ENCODE results near the gene OR52E5. TPM values are rescaled to one million over a fixed set of nuclear protein-coding genes. Genes with fewer than 3 reads are reported as not detected.

The OR52E5 gene
- total RNA-seq, 1 experiment from 2014 or later: not detected

GRCh38 chr11:5938603-5938965, 45.6 kb downstream of the OR52E5 start:
- H3K9me3 ChIP-seq (ENCODE audit: low read length): no peaks in the 10 kb centered on the region
- H3K27ac ChIP-seq (ENCODE audit: low read length): no peak overlapping the region
- H3K4me3 ChIP-seq (ENCODE audit: low read length): no peak overlapping the region
- no peaks in the 10 kb centered on the region for H3K9me2 ChIP-seq (replicated peaks; ENCODE audit: insufficient read depth, low read length)
- H2AFZ ChIP-seq (ENCODE audit: low read length): no peak overlapping the region
- no peaks in the 10 kb centered on the region for H3K79me2 ChIP-seq (ENCODE audit: low read length)
- no peaks in the 10 kb centered on the region for H3K27me3 ChIP-seq (ENCODE audit: low read length)
- no peak for DNase-seq
- H3K36me3 ChIP-seq (ENCODE audit: insufficient read depth, low read length): no peaks in the 10 kb centered on the region
- H3K4me2 ChIP-seq (ENCODE audit: low read depth, low read length, poor library complexity, severe bottlenecking): no peak overlapping the region
- no peaks in the 10 kb centered on the region for H4K20me1 ChIP-seq (ENCODE audit: insufficient read depth, low read depth, low read length)
- no peaks in the 10 kb centered on the region for H3K4me1 ChIP-seq (ENCODE audit: low read length)
- H3K9ac ChIP-seq (ENCODE audit: low read length): no peak overlapping the region

DNA sequence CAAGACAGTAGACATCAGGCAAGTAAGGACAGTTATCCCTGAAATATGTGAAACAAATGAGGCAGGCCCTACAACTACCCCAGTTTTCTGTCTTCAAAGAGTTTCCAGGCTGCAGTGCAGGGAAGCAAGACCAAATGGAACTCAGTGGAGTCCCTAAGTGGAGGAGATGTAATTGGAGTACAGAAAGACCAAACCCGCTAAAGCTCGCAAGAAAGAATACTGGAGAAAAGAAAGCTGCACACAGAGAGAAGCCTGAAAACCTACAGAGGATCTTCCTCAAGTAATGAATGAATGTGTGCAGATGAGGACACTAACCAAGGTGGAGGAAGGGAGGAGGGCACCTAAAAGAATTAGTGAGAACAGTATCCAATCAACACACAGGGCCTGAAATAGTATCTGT, 47.7 kb downstream of the OR52E5 start:
- H3K36me3 ChIP-seq (ENCODE audit: insufficient read depth, low read length): no peaks in the 10 kb centered on the region
- no peak overlapping the region for H3K4me2 ChIP-seq (ENCODE audit: low read depth, low read length, poor library complexity, severe bottlenecking)
- H3K9ac ChIP-seq (ENCODE audit: low read length): no peak overlapping the region
- no peaks in the 10 kb centered on the region for H3K79me2 ChIP-seq (ENCODE audit: low read length)
- H4K20me1 ChIP-seq (ENCODE audit: insufficient read depth, low read depth, low read length): no peaks in the 10 kb centered on the region
- no peaks in the 10 kb centered on the region for H3K27me3 ChIP-seq (ENCODE audit: low read length)
- no peak overlapping the region for H3K4me3 ChIP-seq (ENCODE audit: low read length)
- no peaks in the 10 kb centered on the region for H3K4me1 ChIP-seq (ENCODE audit: low read length)
- H3K27ac ChIP-seq (ENCODE audit: low read length): no peak overlapping the region
- no peaks in the 10 kb centered on the region for H3K9me3 ChIP-seq (ENCODE audit: low read length)
- no peaks in the 10 kb centered on the region for H3K9me2 ChIP-seq (replicated peaks; ENCODE audit: insufficient read depth, low read length)
- DNase-seq: no peak
- H2AFZ ChIP-seq (ENCODE audit: low read length): no peak overlapping the region

DNA sequence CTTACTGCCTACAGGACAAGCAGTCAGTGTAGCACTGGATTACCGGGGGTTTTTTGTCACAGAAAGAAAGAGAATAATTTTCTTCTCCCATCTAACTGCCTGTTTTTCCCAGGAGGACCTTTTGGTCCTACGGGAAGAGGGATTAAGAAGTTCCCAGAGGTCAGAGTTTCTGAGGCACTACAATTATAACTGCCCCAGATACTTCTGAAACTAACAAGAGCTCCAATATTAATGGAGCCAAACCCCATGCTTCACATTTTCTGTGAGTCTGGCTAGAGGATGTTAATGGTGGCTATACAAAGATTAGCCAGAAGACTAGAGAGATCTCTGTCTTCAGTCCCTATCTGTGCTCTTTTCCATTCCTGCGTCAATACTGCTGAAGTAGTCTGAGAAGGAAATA, 48.9 kb downstream of the OR52E5 start, which contains the start of gene OR56A3:
Gene OR56A3, plus strand, starts transcription at position 301 of the 400 bp plus-strand sequence. CDS start 5,096 bp downstream, outside the sequence.
- no peak within 1 kb of the TSS for H3K4me3 ChIP-seq (ENCODE audit: low read length)
- H3K4me2 ChIP-seq (ENCODE audit: low read depth, low read length, poor library complexity, severe bottlenecking): no peak within 1 kb of the TSS
- H3K79me2 ChIP-seq (ENCODE audit: low read length): no peaks in the 10 kb centered on the region
- H3K27ac ChIP-seq (ENCODE audit: low read length): no peak within 1 kb of the TSS
- H4K20me1 ChIP-seq (ENCODE audit: insufficient read depth, low read depth, low read length): no peaks in the 10 kb centered on the region
- no peak within 1 kb of the TSS for H3K9ac ChIP-seq (ENCODE audit: low read length)
- DNase-seq: no peak
- H3K27me3 ChIP-seq (ENCODE audit: low read length): no peaks in the 10 kb centered on the region
- no peak within 1 kb of the TSS for H2AFZ ChIP-seq (ENCODE audit: low read length)
- H3K4me1 ChIP-seq (ENCODE audit: low read length): no peaks in the 10 kb centered on the region
- no peaks in the 10 kb centered on the region for H3K9me2 ChIP-seq (replicated peaks; ENCODE audit: insufficient read depth, low read length)
- no peaks in the 10 kb centered on the region for H3K9me3 ChIP-seq (ENCODE audit: low read length)
- no peaks in the 10 kb centered on the region for H3K36me3 ChIP-seq (ENCODE audit: insufficient read depth, low read length)

Other genes starting within 250 kb of the OR52E5 start
- 26.1 and 31.4 TPM in 2 replicates for gene TRIM5, start 208.1 kb upstream of the OR52E5 start, total RNA-seq (2014; rRNA removed; shearing (Covaris generic); ENCODE audit: low replicate concordance)
- 90.0 and 112 TPM in 2 replicates for gene TRIM22, start 203.4 kb upstream of the OR52E5 start, total RNA-seq (2014; rRNA removed; shearing (Covaris generic); ENCODE audit: low replicate concordance)
- not detected in 2 replicates for gene OR56B1, start 156.8 kb upstream of the OR52E5 start, total RNA-seq (2014; rRNA removed; shearing (Covaris generic); ENCODE audit: low replicate concordance)
- gene OR52N4, start 139.0 kb upstream of the OR52E5 start, total RNA-seq (2014; rRNA removed; shearing (Covaris generic); ENCODE audit: low replicate concordance): not detected in 2 replicates
- not detected in 2 replicates for gene OR52N5, start 109.9 kb upstream of the OR52E5 start, total RNA-seq (2014; rRNA removed; shearing (Covaris generic); ENCODE audit: low replicate concordance)
- not detected in 2 replicates for gene OR52N1, start 101.9 kb upstream of the OR52E5 start, total RNA-seq (2014; rRNA removed; shearing (Covaris generic); ENCODE audit: low replicate concordance)
- not detected in 2 replicates for gene OR52N2, start 84.3 kb upstream of the OR52E5 start, total RNA-seq (2014; rRNA removed; shearing (Covaris generic); ENCODE audit: low replicate concordance)
- not detected in 2 replicates for gene OR52E6, start 51.3 kb upstream of the OR52E5 start, total RNA-seq (2014; rRNA removed; shearing (Covaris generic); ENCODE audit: low replicate concordance)
- not detected in 2 replicates for gene OR52E8, start 35.5 kb upstream of the OR52E5 start, total RNA-seq (2014; rRNA removed; shearing (Covaris generic); ENCODE audit: low replicate concordance)
- gene OR52E4, start 12.6 kb upstream of the OR52E5 start, total RNA-seq (2014; rRNA removed; shearing (Covaris generic); ENCODE audit: low replicate concordance): not detected in 2 replicates
- gene OR56A3, start 49.0 kb downstream of the OR52E5 start, total RNA-seq (2014; rRNA removed; shearing (Covaris generic); ENCODE audit: low replicate concordance): not detected in 2 replicates
- not detected in 2 replicates for gene OR56A5, start 75.3 kb downstream of the OR52E5 start, total RNA-seq (2014; rRNA removed; shearing (Covaris generic); ENCODE audit: low replicate concordance)
- gene OR52L1, start 93.8 kb downstream of the OR52E5 start, total RNA-seq (2014; rRNA removed; shearing (Covaris generic); ENCODE audit: low replicate concordance): not detected in 2 replicates
- gene OR56A4, start 113.7 kb downstream of the OR52E5 start, total RNA-seq (2014; rRNA removed; shearing (Covaris generic); ENCODE audit: low replicate concordance): not detected in 2 replicates
- gene OR56A1, start 137.6 kb downstream of the OR52E5 start, total RNA-seq (2014; rRNA removed; shearing (Covaris generic); ENCODE audit: low replicate concordance): not detected in 2 replicates
- gene OR56B4, start 214.5 kb downstream of the OR52E5 start, total RNA-seq (2014; rRNA removed; shearing (Covaris generic); ENCODE audit: low replicate concordance): not detected in 2 replicates